GM18907 (cell line): Measurements from ENCODE around the gene BARHL1.

Experiments used
- ATAC-seq: cut with Tn5 transposase; IDR thresholded peaks from one replicate; pipeline ENCODE4 v1.9.1; 2021; ENCODE audit warnings: mild to moderate bottlenecking, moderate library complexity; ENCODE audit not compliant: unreplicated experiment

The BARHL1 gene

DNA sequence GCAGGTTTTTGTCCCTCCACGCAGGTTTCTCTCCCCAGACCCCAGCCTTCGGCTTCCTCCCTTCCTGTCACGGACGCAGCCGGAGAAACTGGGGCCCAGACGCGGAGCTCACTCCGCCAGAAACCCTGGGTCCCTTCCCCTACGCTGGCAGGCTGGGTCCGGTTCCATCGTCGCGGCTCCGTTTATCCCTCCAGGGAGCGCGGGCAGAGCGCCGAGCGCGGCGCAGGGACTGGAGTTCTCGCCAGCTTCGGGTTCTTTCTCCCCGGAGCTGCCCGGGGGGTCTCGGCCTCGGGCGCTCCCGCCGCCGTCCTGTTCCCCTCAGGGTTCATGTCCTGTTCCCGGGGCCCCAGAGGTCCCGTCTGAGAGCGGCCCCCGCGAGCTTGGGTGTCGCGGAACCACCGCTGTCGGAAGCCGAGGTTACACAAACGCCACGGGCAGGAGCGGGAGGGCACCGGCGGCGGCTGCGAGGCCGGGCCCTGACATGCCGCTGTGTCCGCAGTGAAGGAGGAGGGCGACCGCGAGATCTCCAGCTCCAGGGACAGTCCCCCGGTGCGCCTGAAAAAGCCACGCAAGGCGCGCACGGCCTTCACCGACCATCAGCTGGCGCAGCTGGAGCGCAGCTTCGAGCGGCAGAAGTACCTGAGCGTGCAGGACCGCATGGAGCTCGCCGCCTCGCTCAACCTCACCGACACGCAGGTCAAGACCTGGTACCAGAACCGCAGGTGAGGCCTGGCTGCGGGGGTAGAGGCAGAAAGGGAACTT lies 4.6 kb downstream of the BARHL1 start:
- ATAC-seq: no peak

DNA sequence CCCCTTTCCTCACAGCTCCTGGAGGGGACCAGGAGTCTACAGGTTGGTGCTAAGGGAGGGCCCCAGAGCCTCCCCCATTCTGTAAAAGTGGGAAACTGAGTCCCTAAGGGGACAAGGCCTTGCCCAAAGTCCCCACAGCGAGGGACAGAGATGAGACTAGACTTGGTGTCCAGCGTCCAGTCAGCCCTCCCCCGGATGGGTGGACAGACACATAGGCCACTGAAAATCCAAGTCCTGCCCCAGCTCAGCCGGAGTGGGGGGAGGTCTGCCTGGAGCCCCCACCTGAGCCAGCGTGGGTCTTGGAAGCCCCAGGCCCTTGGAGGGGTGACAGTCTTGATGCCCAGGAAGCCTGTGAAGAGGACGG lies 5.2 kb downstream of the BARHL1 start:
- no peak for ATAC-seq

DNA sequence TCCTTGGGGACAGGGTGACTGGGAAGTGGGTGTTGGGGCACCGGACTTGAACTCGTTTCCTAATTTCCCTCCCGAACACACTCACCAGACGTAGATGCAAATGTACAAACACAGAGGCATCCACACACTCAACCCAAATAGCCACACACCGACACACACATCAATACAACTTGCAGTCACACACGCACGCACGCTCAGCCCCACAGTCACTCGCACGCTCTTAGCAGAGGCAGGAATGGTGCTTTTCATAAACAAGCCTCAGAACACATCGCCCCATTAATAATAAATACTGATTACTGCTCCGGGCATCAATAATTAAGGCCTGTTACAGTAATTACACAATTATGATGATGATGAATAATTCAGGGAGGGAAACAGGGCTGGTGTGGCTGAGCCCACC lies 5.7 kb downstream of the BARHL1 start:
- ATAC-seq: no peak

DNA sequence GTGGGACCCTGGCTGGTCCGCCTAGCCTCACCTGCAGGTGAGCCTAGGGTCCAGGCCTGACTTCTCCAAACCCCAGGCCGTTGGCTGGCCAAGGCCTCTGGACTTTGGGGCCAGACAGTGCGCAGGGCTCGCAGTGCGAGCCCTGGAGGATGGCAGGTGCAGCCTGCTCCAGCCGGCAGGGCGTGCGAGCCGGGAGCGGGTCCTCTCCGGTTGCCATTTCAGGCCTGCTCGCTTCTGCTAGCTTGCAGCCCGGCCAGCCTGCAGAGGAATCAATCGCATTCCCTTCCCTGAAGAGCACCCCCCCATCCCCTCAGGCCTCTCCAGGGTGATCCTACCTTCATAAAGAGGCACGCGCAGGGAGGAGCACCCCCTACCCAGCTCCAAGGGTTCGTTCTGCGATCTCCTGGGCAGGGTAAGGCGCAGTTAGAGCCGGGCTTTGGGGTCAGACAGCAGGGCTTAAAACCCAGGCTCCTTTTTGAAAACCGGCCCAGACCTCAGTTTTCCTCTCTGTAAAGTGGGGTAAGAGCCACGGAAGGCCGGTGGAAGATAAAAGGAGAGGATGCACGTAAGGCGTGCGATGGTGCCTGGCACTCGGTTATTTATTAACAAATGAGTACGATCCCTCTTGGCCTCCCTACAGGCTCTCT lies 6.2 kb downstream of the BARHL1 start:
- no peak for ATAC-seq

DNA sequence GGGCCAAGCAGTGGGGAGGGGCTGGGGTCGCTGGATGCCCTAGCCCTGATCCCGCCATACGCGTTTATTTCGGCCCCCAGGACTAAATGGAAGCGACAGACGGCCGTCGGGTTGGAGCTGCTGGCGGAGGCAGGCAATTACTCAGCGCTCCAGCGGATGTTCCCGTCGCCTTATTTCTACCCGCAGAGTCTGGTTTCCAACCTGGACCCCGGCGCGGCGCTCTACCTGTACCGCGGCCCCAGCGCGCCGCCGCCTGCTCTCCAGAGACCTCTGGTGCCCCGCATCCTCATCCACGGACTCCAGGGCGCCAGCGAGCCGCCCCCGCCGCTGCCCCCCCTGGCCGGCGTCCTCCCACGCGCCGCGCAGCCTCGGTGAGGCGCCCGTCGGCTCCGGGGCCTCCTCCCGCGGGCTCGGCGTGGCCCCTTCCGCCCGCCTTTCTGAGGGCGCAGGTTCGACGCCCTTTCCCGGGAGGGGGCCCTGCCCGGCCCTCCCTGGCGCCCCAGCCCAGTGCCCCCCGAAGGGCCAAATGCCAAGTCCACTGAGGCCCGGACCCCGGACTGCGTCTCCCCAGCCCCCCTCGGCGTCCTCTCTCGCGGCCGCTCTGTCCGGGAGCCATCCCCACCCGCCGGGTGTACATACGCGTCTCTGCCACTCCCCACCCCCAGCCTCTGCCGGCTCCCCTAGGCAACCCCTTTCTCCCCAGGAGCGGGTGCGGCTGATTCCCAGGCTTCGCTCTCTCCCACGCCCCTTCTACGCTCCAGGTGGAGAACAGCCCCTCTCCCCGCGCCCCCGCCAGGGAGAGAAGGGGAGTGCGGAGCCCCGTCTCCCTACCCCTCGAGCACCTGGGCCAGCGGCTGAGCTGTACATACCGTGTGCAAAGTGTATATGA lies 7.0 kb downstream of the BARHL1 start:
- ATAC-seq: no peak

DNA sequence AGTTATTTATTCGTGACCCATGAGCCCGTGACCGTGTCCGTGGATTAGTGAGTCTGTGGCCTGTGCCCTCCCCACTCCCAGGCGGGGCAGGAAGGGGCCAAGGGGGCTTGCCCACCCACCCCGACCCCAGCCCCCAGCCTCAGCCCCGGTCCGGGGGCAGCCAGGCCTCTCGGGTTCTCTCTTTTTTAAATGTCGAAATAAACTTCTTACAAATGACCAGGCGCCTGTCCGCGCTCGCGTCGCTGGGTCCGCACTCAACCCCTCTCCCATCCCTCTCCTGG lies 7.6 kb downstream of the BARHL1 start:
- ATAC-seq: no peak

DNA sequence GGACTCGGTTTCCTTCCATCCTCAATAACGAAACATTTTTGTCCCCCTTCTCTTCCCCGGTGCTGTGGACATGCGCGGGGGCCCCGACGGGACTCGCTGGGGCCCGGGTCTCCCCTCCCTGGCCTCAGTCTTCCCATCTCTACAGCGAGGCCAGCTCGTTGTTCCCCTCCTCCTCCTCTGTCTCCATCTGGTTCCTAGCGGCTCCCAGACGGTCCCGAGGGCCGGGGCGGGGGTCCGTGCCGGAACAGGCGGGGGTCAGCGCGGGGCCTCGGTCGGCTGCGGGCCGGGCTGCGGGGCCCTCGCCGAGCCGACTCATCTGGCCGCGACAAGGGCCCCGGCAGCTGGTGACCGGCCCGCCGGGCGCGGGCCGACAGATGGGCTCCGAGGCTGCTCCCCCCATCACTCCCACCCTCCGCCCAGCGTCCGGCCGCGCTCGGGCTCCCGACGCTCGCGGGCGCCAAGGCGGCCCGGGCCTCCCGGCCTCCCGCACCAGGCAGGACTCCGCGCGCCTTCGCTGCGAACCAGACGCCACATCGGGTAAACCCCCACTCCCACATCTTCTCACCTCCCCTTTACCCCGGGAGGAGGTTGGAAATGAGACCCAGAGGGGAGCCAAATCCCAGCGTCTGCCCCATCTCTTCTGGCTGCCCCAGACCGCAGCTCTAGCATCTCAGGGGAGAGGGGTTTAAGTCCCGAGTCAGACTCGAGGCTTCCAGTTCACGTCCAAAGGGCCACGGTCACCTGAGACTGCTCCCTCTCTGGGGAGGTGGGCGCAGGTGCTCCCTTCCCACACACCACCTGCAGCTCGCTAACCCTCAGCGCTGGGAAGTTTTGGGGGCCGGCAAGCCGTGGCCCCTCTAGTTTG lies 8.1 kb downstream of the BARHL1 start:
- no peak for ATAC-seq

DNA sequence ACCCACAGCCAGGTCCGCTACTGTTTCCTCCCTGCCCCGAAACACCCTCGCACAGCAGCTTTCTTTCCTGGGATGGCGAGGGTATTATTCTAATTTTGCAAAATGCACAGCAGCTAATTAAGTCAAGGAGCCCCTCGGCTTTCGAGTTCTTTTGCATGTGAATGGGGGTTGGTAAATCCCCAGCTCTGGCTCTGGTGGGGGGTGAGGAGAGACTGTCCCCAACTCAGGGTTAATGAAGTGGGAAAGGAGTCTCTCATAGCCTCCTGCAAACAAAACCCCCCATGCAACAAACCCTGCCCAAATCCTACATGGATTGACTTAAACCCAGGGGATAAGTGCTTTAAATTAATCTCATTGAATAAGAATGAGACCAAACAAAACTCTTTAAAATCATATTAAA lies 8.8 kb downstream of the BARHL1 start:
- ATAC-seq: no peak

DNA sequence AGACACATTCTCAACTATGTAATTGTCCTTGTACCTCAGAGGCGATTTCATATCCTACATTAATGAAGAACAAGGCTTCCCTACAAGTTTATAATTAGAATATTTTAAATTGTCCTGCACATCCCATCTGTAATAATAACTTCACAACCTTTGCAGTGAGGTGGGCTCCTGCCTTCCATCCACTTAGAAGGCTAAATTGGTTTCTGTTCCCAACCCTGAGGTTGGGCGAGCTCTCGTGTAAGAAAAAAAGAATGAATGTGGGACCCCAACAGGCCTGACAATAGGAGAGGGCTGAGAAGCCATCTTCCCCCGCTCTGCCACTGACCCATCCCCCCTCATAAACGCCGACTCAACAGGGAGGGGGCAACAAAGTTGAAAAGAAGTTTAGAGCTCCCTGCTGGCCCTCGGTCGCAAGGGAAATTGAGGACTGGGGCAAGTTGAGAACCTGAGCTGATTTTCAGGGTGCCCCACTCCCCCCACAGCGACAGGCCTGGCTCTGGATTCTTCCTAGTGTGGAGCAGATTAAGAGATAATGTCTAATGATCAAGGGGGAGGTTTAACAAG lies 9.4 kb downstream of the BARHL1 start:
- no peak for ATAC-seq

DNA sequence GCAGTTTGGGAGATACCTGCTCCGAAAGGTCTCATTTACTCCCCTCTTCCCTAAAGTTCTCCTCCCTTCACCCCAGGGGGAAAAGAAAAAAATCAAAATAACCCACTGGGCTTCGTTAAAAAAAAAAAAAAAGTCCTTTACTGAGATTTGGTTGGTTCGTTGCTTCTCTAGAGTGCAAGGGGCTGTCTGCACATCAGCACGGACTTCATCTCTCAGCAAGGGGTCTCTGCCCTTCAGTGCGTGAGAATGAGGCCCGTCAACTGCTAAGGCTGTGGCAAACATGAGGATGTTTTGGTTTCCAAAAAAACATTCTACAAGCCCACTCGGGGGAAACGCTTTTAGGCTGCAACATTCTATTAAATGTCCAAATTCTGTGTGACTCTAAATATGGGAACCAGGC lies 10.0 kb downstream of the BARHL1 start:
- ATAC-seq: no peak

DNA sequence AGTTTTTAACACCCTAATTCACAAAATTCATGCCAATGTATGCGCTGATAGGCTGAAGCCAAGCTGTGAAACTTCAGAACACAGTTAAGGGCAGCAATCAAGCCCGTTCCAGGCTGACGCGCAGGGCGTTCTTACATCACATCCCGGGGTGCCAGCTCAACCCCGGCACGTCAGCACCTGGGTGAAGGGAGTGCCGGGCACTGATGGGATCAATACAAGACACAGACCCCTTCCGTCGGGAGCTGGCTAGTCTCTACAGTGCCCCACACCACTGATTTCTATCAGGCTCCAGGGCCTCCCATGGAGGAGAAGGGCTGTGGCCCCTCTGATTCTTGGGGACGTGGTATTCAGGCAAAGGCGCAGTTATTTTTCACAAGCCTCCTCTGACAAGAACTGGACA lies 12.0 kb downstream of the BARHL1 start:
- no peak for ATAC-seq

DNA sequence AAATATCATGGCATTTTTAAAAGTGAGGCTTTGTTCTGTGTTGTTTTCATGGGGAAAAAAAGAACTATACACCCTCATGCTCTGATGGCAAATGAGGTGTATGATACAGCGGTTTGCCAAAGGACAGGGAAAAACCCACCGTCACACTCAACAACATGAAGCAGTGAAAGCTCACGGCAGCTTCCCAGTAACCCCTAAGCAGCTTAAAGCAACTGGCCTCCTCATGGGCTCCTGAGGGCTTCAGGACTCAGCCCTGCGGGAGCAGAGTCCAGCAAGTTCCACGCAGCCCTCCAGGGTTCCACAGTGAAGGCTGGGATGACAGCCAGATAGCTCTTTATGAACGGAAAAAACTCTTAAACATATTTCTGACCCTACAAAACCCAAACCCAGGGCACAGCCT lies 12.9 kb downstream of the BARHL1 start:
- no peak for ATAC-seq

DNA sequence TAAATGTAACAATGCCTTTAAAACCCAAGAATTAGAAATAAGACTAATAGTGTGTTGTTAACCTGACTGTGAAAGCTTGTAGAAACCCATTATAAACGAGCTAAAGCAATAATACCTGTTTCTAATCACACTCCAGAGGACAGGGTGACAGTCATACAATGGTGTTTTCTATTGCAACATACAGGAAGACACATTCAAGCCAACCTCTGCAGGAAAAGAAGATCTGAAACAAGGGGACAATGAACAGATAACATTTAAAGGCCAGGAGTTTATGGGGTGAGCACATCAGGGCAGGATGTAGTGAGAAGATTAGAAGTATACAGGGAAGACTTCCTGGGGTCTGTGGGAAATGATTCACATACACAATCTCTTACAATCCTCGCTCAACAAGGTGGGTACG lies 13.8 kb downstream of the BARHL1 start:
- no peak for ATAC-seq

DNA sequence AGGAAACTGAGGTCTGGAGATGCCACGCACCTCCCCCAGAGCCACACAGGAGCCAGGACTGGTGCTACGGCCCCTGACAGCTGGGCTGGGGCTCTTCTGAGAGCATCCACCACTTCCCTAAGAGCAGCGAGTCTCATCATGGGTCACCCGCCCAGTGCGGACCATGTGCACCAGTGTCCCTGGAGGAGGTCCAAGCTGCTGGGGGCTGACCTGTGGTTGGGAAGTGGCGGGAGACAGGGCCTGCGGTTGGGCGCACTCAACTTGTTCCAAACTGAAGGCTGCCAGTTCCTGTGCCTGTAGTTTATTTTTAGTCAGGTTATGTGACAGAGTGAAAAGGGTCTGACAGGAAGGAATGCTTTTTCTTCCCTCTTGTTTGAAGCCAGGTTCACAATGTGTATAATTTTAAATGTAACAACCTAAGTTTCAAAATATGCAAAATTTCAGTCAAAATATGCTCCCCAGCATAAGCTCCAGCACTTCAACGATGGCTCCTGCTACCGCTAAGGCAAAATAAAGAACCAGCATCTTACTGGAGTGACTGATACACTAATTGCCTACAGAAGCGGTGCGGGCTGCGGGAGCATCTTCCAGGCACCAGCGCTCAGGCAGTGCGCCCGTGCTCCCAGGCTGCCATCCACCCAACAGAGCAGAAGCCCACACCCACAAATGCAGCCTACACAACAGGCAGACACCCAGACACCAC lies 14.8 kb downstream of the BARHL1 start:
- ATAC-seq: no peak

DNA sequence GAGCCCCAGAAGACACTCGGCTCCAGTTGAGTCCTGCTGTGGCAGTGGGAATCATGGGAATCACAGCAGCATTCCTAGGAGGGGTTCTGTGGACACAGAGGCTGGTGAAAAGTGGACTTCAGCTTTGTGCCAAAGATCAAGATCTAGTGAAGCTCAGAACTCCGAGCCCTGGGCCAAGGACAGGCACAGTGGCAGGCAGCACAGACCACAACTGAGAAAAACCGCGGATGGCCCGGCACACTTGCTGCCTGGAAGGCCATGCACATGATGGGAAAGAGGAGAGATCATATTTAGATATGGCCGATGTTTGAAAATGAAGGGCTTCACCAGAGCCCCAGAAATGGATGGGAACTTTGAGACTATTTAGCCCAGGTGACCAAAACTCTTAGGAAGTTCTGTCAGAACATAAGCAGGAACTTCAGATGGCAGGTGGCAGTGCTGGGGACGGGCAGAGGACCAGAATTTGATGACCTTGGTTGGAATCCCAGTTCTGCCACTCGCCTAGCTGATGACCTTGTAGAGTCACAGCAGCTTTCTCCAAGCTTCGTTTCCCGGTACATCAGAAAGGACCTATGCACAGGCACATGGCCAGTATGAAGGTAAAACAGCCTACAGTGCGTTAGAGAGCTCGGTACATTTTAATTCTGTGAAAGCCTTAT lies 18.0 kb downstream of the BARHL1 start:
- ATAC-seq: no peak

DNA sequence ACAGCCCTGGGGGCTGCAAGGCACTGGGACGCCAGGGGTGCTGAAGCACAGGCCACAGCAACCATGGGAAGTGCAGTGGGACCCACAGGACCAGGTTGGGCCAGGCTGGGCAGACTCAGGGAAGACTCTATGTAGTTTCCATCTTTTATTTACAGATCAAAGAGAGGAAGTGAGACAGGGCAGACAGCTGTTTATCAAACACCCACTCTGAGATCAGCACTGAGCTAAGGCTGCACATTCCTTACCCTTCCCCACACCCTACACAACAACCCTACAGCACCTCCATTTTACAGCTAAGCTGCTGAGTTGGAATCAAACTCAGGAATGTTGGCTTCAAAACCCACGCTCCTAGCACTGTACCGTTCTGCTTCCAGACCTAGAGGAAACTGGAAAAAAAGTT lies 19.8 kb downstream of the BARHL1 start:
- ATAC-seq: no peak

DNA sequence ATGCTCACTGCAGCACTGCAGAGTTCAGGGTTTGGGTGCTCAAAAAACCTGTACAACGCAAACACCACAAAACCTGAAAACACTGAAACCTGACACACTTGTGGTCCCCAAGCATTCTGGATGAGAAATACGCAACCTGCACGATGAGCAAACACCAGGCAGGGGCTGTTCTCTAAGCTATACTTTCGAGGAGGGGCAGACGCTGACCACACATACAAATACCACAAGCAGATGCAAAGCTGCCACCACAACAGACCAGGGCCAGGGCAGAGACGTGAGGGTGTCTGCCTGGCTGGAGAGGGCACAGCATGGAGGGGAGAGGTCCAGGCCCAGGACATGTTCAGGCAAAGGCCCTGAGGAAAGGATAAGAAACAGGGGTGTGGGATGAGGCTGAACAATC lies 23.0 kb downstream of the BARHL1 start:
- no peak for ATAC-seq

DNA sequence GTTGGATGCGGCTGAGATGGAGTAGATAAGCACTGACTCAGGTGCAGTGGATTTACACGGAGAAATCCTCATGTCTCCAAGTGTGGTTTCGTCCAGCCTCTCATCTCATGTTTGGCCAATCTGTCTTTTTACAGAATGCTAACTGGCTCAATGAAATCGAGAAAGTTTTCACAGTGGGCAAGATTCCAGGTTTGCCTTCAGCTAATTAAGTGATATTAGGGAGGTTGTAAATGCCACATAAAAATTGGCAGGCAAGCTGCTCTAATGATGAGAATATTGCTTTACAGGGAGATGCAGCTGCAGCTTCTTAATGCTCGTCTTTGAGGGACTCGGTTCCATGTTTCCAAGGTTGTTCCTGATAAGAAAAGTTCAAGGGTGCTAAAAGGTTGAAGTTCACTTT lies 23.7 kb downstream of the BARHL1 start:
- ATAC-seq: no peak

DNA sequence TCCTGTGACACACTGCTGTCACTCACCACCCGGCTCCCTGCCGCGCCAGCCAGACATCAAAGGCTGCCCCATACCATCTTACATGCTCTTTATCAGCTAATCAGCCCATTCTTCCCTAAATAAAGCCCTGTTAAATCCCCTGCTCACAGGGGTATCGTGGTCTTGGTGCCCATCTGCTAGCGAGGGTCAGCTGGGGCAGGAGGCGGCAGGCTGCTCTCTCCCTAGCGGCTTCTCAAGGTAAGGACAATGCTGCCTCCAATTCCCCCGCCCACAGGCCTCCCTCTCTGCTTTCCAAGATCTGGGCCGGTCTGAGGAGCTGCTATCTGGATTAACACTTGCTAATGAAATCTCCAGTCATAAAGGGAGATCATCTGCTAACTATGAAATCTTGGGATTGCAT lies 26.8 kb downstream of the BARHL1 start:
- ATAC-seq: no peak

DNA sequence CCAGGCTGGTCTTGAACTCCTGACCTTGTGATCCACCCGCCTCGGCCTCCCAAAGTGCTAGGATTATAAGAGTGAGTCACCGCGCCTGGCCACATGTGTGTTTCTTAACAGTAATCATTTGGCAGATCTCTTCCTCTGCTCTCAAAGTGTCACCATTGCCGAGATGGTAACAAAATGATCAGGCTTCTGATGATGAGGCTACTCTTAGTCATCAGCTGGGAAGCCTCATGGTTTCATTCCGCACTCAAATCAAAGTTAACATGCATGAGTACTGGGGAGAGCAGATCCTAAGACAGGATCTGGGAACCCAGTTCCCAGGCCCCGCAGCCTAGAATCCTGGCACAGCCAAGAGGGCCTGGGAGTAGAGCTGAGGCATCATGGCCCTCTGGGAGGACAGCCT lies 27.4 kb downstream of the BARHL1 start:
- ATAC-seq: no peak
